ENCODE results near the gene RNF146. TPM values are rescaled to one million over a fixed set of nuclear protein-coding genes. Genes with fewer than 3 reads are reported as not detected.

Gene RNF146
- total RNA-seq, 1 experiment from 2014 or later: 31.3 TPM

DNA sequence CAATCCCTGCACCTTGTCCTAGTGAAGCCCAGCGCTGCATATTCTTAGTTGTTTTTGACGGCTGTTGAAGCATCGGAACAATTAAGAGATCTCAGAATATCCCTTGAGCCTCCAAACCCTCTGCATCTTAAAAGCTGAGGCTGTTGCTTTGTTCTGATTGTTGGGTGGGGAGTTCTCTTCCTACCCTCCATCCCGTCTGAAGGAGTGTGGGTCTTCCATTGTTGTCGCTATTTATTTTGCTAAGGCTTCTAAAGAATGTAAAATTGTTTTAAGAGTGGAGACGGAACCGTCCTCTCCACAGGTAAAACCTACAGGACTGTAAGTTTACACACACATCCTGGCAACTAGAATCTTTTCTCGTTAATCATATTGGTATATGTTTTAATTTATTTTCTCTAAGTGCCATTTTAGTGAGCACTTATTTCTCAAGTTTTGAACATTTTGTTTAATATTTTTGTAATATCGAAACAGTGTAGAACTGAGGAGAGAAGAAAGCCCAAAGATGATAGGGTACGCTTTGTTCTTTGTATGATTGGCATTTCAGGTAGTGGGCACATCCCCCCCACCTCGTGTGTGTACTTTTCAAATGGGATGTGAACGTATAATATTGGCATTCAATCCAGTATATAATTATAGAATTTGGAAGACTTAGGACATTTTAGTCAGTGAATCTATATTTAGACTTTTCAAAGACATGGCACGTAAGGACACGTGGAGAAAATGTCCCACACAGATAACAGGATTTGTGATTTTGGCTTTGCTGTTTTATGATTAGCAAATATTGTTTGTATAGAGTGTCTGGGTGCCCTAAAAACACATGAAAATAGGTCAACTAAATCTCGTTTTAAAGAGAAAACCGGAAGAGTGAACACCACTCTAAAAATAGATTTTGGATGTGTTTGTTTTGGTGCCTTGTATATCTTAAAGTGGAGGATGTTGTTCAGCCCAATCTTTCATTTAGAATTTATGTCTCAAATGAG is 1.3 kb downstream of the RNF146 start:
- CTCF ChIA-PET: interaction anchor here (1.8 kb wide), 1 partner anchor 78 kb away, joined by 11 read pairs; no protein-coding TSS in a partner anchor
- Mint-ChIP-seq H3K9me3 (ENCODE audit: unreplicated experiment) (no peaks in the 10 kb centered on the region), H3K4me3 (ENCODE audit: unreplicated experiment) (peak overlapping the region; percentile 94), H3K27ac (ENCODE audit: unreplicated experiment) (peak overlapping the region; percentile 95), H3K4me1 (ENCODE audit: low read depth, unreplicated experiment) (peaks cover 9% of the 10 kb centered on the region), H3K36me3 (ENCODE audit: insufficient read depth, unreplicated experiment) (peaks cover 10% of the 10 kb centered on the region), H3K27me3 (ENCODE audit: insufficient read depth, unreplicated experiment) (no peaks in the 10 kb centered on the region)
- no peak for DNase-seq
- peak overlapping the region; percentile 99 for H3K4me3 ChIP-seq (ENCODE audit: low read depth, low read length)
- POLR2A ChIA-PET: interaction anchor here (1.3 kb wide), 1 partner anchor 30 kb away, joined by 5 read pairs; no protein-coding TSS in a partner anchor
- no peaks in the 10 kb centered on the region for H3K9me3 ChIP-seq
- no peaks in the 10 kb centered on the region for H3K27me3 ChIP-seq (replicated peaks; ENCODE audit: control insufficient read depth, insufficient read depth, low read length)
- TF ChIP-seq, protein P1, sequence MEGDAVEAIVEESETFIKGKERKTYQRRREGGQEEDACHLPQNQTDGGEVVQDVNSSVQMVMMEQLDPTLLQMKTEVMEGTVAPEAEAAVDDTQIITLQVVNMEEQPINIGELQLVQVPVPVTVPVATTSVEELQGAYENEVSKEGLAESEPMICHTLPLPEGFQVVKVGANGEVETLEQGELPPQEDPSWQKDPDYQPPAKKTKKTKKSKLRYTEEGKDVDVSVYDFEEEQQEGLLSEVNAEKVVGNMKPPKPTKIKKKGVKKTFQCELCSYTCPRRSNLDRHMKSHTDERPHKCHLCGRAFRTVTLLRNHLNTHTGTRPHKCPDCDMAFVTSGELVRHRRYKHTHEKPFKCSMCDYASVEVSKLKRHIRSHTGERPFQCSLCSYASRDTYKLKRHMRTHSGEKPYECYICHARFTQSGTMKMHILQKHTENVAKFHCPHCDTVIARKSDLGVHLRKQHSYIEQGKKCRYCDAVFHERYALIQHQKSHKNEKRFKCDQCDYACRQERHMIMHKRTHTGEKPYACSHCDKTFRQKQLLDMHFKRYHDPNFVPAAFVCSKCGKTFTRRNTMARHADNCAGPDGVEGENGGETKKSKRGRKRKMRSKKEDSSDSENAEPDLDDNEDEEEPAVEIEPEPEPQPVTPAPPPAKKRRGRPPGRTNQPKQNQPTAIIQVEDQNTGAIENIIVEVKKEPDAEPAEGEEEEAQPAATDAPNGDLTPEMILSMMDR (IDR thresholded peaks at IDR 0.05; ENCODE audit: insufficient read depth in 1 of 2, low read depth in 1 of 2, low read length in 1 of 2, severe bottlenecking in 1 of 2, unreplicated experiment in 1 of 2): no peak
- intact Hi-C loops (cut with micrococcal nuclease; ENCODE audit: unreplicated experiment): loop anchor here (2.0 to 10.0 kb wide), 3 partner anchors 71 to 463 kb away; partner anchors contain the start of gene ECHDC1
- no peaks in the 10 kb centered on the region for H3K36me3 ChIP-seq (ENCODE audit: control insufficient read depth, insufficient read depth, low read length)
- BruUV-seq (replicated peaks): TSS peak; percentile 31
- 0 out of 2 replicates have a peak, but pooled peaks cover 6% of the 10 kb centered on the region for H3K4me1 ChIP-seq

DNA sequence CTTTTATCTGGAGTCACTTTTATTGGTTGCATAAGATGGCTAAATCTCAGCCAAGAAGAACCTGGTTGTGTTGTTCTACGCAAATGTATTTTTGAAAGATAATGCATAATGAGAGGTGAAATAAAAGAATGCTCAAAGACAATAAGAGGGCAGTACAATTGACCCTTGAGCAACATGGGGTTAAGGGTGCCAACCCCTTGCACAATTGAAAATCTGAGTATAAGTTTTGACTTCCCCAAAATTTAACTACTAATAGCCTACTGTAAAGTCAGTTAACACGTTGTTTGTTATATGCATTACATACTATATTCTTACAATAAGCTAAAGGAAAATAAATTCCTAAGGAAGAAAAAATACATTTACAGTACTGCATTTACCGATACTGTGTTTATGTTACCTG is 5.9 kb downstream of the RNF146 start:
- TF ChIP-seq, protein P1 (IDR thresholded peaks at IDR 0.05; ENCODE audit: insufficient read depth in 1 of 2, low read depth in 1 of 2, low read length in 1 of 2, severe bottlenecking in 1 of 2, unreplicated experiment in 1 of 2): no peak
- Mint-ChIP-seq H3K27me3 (ENCODE audit: insufficient read depth, unreplicated experiment) (no peaks in the 10 kb centered on the region), H3K4me1 (ENCODE audit: low read depth, unreplicated experiment) (no peaks in the 10 kb centered on the region), H3K36me3 (ENCODE audit: insufficient read depth, unreplicated experiment) (peaks cover 4% of the 10 kb centered on the region), H3K27ac (ENCODE audit: unreplicated experiment) (no peak overlapping the region), H3K4me3 (ENCODE audit: unreplicated experiment) (no peak overlapping the region), H3K9me3 (ENCODE audit: unreplicated experiment) (no peaks in the 10 kb centered on the region)
- no peaks in the 10 kb centered on the region for H3K36me3 ChIP-seq (ENCODE audit: control insufficient read depth, insufficient read depth, low read length)
- H3K4me3 ChIP-seq (ENCODE audit: low read depth, low read length): no peak overlapping the region
- POLR2A ChIA-PET: no interaction called here
- intact Hi-C loops (cut with micrococcal nuclease; ENCODE audit: unreplicated experiment): no loop called here
- 0 out of 2 replicates have a peak, but pooled peaks cover 6% of the 10 kb centered on the region for H3K4me1 ChIP-seq
- H3K9me3 ChIP-seq: no peaks in the 10 kb centered on the region
- DNase-seq: no peak
- H3K27me3 ChIP-seq (replicated peaks; ENCODE audit: control insufficient read depth, insufficient read depth, low read length): no peaks in the 10 kb centered on the region
- no TSS peak for BruUV-seq (replicated peaks)
- CTCF ChIA-PET: no interaction called here

DNA sequence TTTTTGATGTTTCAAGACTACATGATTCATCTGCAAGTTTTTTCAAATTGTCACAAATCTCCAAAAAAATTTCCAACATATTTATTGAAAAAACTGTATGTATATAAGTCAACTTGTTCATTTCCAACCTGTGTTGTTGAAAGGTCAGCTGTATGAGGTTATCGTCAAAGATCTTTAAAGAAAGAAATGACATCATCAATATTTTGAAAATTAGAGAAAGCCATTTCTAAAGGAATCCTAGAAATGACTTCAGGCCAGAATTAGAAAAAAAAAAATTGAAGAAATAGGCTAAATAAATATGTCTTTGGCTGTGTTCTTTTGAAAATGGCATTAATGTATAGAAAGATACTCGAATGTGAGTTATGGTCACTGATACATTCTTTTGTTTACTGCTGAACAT is 6.8 kb downstream of the RNF146 start:
- BruUV-seq (replicated peaks): no TSS peak
- H3K9me3 ChIP-seq: no peaks in the 10 kb centered on the region
- Mint-ChIP-seq H3K9me3 (ENCODE audit: unreplicated experiment) (no peaks in the 10 kb centered on the region), H3K27ac (ENCODE audit: unreplicated experiment) (no peak overlapping the region), H3K4me3 (ENCODE audit: unreplicated experiment) (no peak overlapping the region), H3K36me3 (ENCODE audit: insufficient read depth, unreplicated experiment) (peaks cover 4% of the 10 kb centered on the region), H3K4me1 (ENCODE audit: low read depth, unreplicated experiment) (no peaks in the 10 kb centered on the region), H3K27me3 (ENCODE audit: insufficient read depth, unreplicated experiment) (no peaks in the 10 kb centered on the region)
- intact Hi-C loops (cut with micrococcal nuclease; ENCODE audit: unreplicated experiment): no loop called here
- H3K4me3 ChIP-seq (ENCODE audit: low read depth, low read length): no peak overlapping the region
- TF ChIP-seq, protein P1 (IDR thresholded peaks at IDR 0.05; ENCODE audit: insufficient read depth in 1 of 2, low read depth in 1 of 2, low read length in 1 of 2, severe bottlenecking in 1 of 2, unreplicated experiment in 1 of 2): no peak
- no peak for DNase-seq
- H3K4me1 ChIP-seq: 0 out of 2 replicates have a peak, but pooled peaks cover 6% of the 10 kb centered on the region
- CTCF ChIA-PET: no interaction called here
- POLR2A ChIA-PET: no interaction called here
- H3K27me3 ChIP-seq (replicated peaks; ENCODE audit: control insufficient read depth, insufficient read depth, low read length): no peaks in the 10 kb centered on the region
- no peaks in the 10 kb centered on the region for H3K36me3 ChIP-seq (ENCODE audit: control insufficient read depth, insufficient read depth, low read length)
